Amygdala (tissue), 56 donors: ENCODE results near the gene FBXL2.
"Not testable (repeated sequence)": the region's sequence is repeated elsewhere in the genome, so short reads cannot be mapped to it uniquely, and the experiment has no call there.

Experiments used
- DNase-seq, 56 donors: peaks; one replicate each; lab custom pipeline; 2025; lab: John Stamatoyannopoulos, UW

FBXL2 gene

DNA sequence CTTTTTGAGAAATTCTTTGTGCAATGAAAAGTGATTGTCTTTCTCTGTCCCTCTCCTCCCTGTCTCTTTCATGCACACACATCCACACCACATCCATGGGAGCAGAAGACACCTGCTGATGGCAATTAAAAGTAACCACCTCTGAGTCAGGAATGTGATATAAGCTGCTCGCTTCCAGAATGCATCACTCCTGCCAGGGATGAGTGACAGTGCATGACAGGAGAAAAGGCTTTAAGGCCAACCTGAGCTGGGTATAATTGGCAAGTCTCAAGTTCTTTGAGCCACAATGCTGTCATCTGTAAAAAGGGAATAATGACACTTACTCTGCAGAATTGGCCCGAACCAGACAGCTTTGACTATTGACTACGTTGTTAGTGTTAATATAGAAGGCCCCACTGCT, 103.4 kb downstream of the FBXL2 start:
- DNase-seq: no peak

GRCh38 chr3:33383951-33384350, 106.7 kb downstream of the FBXL2 start:
- no peak for DNase-seq

DNA sequence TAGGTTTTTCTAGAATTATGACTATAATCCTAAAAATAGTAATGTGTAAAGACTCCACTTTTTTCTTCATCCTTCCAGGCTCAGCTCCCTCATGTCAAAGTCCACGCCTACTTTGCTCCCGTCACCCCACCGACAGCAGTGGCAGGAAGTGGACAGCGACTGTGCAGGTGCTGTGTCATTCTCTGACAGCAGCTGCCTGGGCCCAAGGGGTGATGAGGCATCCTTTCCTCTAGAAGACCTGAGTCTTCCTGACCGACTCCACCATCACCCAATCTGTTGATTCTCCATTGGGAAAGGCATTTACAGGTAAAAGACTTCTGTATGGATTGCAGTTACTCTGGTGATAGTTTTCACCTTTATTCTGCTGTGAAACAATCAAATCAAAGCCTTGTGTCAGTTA, 108.2 kb downstream of the FBXL2 start:
- no peak for DNase-seq

DNA sequence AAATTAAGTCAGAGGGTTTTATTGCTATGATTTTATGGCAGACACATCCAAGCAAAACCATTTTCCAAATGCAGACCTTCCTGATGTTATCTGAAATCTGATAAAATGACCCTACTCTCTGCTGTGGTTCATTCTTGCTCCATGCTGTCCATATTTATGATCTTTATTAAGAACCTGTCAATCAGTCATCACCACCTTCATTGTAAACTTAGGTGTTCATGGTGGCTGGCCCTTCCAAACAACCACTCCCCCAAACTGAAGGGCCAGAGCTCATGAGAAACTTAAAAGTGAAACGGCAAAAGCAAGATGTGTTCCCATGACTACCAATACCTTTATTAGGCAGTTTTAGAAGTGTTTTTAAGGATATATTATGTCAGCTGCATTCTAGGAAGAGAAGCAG, 109.4 kb downstream of the FBXL2 start:
- no peak for DNase-seq

DNA sequence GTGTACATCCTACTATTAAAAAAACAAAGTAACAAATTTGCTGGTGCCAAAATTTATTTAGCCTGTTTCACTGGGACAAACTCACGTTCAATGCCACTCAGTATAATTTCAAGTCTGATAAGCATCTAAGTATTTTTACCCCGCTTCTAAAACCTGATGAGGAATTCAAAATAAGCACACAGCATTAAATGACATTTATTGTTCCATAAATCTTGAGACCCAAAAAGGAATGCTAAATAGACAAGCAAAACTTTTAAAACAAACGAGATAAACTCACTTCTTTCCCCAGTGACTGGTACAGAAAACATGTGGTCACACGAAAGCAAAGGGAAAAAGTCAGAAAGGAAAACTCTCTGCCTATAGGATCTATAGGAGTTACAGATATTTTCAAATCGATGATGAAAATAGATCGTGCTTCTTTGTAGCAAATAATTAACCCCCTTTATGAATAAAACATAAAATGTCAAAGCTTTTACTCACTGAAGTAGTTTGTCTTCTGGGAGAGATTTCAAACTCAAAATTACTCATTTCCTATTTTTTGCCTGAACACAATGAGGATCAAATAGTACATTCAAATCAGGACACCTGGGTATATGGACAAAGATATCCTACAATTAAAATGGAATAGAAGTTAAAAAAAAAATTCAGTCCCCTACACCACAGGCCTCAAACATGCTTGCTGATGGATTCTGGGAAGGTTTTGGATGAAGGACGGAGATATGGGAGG, 111.3 kb downstream of the FBXL2 start:
- no peak for DNase-seq

DNA sequence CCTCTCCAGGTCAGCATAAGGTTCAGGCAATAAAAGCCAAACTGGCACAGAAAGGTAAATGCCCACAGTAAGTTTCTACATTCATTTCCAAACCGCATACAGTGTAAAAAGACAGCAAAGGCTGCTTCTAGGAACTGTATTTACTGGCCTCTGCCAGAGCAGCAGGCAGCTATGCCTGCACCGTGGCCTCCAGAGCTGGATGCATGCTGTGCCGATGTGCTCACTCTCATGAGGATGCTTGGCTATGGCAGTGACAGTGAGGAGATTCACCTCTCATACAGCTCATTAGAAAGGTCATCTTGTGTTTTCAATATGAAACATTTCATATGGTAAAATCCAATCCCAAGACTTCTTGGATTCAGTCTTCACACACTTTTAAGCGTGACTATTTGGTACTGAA, 112.7 kb downstream of the FBXL2 start:
- no peak for DNase-seq

- DNase-seq: no peak
These were observed 114.2 kb downstream of the FBXL2 start for GRCh38 chr3:33391255-33391995.

DNA sequence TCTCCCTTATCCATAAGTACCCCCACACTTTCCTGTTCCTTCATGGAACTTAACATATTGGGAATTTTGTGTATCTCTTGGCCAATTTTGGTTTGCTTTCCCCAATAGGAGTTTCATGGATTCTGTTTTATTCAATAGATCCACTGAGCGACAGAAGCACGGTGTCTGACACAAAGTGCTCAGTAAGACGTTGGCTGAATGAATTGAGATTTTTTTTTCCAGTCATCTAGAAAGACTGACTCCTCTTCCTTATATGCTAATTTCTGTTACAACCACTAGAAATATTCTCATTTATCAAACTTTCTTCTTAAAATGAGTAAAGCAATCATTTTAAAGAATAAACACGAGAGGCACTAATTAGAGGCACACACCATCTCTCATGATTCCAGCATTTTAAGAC, 114.9 kb downstream of the FBXL2 start:
- no peak for DNase-seq

- no peak for DNase-seq
These were observed 115.5 kb downstream of the FBXL2 start for GRCh38 chr3:33392703-33393125.

DNA sequence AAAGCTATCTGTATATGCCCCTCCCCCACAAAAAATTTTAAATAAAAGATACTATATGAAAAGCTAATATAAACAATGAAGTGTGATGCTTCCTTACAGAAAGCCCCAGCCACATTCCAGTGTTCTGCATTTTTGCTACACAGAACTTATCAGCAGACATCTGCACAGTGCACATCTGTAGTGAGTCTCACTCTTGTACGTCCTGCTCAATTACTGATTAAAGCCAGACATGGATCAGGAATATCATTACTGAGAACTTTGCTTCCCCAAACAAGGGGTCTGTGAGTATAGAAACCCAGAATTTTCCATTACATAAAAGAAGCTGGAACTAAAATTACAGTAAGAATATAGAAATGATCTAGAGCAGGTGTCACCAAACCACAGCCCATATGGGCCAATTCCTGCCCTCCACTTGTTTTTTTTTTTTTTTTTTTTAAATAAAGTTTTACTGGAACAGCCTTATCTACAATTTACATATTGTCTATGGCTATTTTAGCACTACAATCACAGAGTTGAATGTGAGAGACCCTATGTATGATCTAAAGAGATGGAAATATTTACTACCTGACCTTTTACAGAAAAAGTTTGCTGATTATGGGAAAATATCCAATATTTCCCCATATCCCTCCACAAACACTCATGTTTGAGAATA, 117.3 kb downstream of the FBXL2 start:
- no peak for DNase-seq

DNA sequence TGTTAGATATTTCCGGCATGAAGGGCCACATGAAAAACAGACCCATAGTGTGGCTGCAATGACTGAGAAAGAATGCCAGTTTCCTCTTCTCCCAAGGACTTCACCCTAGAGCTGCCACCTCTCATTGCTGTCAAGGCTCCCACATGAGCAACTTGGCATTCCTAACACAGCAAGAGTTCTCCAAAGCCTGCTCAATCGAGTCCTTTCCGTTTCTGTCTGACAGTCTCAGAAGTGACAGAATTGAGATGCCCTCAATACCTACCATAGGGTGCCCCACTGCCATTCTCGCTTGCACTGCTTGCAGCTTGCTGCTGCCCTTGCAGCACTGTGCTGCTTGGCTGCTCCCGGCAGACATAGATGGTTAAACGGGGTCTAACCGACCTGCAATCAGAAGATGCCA, 118.7 kb downstream of the FBXL2 start:
- DNase-seq: no peak

GRCh38 chr3:33398410-33398809, 121.2 kb downstream of the FBXL2 start:
- no peak for DNase-seq

- no peak for DNase-seq
These were observed 124.5 kb downstream of the FBXL2 start for GRCh38 chr3:33401781-33402180.

DNA sequence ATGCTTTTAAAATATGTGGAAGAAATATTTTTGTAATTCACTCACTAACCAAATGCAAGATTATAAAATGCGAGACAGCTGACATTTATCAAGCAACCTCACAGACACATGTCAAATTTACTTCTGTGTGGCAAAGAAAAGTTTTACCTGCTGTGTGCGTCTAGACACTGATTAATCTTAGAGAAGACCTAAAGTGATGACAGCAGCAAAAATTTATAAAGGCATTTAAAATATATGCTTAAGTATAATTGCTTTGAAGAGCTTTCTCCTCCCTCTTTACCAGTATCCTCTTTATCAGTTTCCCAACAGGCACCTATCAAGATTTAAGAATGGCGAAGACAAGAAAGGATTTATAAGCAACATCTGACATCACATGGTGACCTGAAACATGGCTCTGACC, 125.7 kb downstream of the FBXL2 start:
- no peak for DNase-seq

- no peak for DNase-seq
These were observed 126.5 kb downstream of the FBXL2 start for GRCh38 chr3:33403756-33404155.

GRCh38 chr3:33410816-33411215, 133.6 kb downstream of the FBXL2 start:
- DNase-seq: not testable (repeated sequence)

DNA sequence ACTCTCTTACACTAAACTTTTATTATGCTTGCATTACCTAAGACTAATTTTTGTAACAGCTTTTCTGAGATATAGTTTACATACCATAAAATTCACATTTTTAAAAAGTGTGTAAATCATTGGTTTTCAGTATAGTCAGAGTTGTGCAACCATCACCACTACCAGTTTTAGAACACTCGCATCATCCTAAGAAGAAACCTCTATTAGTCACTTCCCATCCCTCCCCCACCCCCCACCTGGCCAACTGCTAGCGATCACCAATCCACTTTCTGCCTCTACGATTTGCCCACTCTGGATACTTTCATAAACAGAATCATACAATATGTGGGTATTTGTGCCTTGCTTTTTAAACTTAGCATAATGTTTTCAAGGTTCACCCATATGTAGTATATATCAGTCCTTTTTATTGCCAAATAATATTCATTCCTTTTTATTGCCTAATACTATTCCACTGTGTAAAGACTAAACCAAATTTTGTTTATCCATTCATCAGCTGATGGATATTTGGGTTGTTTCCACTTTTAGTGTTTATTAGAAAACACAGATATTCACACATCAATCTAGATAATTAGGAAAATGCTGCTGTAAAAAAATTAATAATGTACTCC, 139.9 kb downstream of the FBXL2 start:
- no peak for DNase-seq

DNA sequence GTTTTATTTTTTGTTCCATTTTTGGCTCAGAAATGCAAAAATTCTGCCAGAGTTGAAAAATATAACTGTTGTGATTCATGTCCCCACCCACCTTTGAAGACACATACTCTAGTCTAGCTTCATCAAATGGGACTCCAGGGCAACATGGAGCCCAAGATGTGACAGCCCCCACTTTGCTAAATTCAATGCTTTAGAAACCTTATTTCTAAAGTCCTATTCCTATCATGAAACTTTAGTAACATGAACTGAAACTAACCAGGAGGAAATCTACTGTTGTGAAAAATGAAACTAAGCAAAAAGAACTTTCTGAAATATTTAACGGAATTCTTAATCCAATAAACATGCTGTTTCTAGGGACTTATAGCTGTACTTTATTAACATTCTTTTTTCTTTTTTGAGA, 142.7 kb downstream of the FBXL2 start:
- DNase-seq: no peak

DNA sequence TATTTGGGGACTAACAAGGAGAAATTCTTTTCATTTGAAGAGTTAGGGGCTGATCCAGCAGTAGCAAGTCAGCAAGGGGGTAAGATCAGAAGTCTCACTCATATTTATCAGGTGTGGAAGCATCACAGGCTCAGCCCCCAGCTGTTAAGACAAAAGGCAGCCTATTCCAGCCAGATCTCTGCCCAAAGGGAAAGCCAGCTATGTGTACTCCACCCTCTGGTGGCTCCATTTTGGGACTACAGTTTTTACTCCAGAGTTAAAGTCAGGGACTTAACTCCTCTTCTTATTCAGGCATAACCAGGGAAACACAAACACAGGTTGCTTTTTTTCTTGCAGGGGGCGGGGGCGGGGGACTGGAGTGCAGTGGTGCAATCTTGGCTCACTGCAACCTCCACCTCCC, 143.7 kb downstream of the FBXL2 start:
- DNase-seq: no peak

- DNase-seq: no peak
These were observed 147.6 kb downstream of the FBXL2 start for GRCh38 chr3:33424606-33425452.
